ENCODE results near the gene PPIG.
A peak's percentile ranks its signal among the peaks of the same experiment; 100 is the strongest.
"Not testable (repeated sequence)": the region's sequence is repeated elsewhere in the genome, so short reads cannot be mapped to it uniquely, and the experiment has no call there.

Gene PPIG

DNA sequence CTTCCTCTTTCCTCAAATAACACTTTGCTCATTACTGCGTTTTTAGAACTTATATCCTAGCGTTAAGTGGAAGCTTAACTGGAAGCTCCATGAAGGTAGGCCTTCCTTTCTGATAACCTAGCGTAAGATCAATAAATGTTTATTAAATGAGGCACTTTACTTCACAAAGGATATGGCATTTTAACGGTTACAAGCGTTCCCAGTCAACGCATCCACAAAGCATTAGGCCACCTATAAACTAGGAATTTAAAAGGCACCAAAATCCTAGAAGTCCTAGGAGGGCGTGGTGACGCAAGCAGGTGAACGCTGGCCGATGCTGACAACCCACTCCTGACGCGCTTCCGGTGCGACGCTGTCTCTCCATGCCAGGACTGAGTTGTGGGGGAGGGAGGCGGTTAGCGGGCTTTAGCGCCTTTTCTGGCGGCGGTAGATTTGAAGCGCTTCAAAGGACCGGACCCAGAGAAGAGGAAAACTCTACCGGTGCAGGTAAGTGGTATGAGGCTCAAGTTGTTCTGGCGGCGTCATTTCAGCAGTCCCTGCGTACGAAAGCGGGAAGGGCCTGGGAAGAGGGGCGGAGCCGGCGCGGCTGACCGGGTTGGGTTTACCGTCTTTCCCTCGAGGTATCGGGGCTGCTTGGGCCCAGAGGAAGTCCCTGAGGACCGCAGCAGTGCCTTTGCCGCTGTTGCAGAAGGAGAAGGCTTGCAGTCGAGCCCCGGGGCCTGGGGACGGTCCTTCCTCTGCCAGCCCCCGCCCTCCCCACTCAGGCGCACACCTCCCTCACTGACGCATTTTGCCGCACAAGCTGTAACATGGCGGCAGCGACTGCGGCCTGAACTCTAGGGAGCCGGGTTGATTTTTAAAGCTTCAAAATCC lies at the start of gene PPIG:
PPIG (plus strand) TSS at position 347 of the 873 bp plus-strand sequence. CDS start 19,691 bp downstream, outside the sequence.
- peak; percentile 49 to 68 for DNase-seq (ENCODE audit: low read depth in 2 of 2)

DNA sequence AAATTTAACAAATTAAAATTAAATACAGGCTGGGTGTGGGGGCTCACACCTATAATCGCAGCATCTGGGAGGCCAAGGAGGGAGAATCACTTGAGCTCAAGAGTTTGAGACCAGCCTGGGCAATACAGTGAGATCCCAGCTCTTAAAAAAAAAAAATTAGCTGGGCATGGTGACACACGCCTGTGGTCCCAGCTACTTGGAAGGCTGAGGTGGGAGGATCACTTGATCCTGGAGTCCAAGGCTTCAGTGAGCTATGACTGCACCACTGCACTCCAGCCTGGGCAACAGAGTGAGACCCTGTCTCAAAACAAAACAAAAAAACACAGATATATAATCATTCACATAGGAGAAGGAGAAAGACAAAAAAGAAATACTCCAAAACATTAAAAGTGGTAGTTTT lies 44.7 kb upstream of the PPIG start:
- DNase-seq (ENCODE audit: low read depth in 2 of 2): not testable (repeated sequence)

DNA sequence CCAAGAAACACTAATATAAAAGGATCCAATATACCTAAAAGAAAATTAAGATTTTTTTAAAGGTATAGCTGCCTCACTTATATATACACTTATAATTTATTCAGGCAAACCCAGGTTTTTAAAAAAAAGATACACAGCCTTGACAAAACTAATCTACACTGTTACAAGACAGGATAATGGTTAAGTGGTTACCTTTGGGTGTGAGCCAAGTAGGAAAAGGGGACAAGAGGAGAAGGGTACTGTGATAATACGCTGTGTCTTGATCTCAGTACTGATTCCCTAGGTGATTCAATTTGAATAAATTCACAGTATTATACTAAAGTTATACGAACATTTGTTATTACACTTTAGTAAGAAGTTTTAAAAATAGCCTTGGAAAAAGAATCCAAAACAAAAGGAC lies 44.0 kb upstream of the PPIG start:
- no peak for DNase-seq (ENCODE audit: low read depth in 2 of 2)

DNA sequence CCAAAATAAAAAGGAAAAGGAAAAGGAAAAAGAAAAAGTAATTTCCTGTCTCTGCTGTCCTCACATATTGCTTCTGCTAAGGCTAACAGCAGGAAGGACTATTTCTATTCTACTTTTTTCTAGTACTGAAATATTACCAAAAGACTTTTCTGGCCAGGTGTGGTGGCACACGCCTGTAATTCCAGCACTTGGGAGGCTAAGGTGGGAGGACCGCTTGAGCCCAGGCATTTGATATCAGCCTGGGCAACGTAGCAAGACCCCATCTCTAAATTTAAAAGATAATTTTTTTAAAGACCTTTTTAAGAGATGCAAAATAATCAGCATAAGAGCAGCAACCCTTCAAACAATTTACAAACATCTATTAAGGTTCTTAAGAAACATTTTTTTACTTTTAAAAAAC lies 41.7 kb upstream of the PPIG start:
- DNase-seq (ENCODE audit: low read depth in 2 of 2): no peak

DNA sequence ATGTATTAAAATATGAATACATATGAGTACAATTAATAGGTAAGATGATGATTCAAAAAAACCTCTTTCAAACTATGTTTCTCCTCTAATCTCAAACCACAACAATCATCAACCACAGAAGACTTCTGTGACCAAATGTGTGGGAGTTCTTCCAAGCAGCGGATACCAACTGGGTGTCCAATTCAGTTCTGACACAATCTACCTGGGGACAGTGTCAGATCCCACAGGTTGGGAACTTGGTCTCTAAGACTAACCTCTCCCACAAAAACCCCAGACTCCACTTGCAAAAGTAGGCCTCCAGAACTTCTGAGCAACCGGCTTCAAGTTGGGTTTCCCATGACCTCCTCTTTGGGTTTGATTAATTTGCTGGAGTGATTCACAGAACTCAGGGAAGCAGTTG lies 37.4 kb upstream of the PPIG start:
- no peak for DNase-seq (ENCODE audit: low read depth in 2 of 2)

DNA sequence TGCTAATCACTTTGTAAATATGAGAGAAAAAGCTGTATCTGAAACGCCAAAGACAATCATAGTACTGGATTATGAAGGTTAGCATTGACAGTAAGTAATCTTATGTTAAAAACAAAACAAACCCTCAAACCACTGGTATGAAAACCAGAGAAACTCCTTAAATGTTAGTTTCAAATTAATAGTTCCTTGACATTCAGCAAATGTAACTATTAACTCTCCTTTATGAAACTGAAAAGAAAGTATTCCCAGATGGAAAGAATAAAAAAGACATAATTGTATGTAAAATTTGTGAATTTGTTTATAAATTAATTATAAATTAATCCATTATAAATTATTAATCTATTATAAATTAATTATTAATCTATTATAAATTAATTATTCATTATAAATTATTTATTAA lies 22.8 kb upstream of the PPIG start:
- no peak for DNase-seq (ENCODE audit: low read depth in 2 of 2)

DNA sequence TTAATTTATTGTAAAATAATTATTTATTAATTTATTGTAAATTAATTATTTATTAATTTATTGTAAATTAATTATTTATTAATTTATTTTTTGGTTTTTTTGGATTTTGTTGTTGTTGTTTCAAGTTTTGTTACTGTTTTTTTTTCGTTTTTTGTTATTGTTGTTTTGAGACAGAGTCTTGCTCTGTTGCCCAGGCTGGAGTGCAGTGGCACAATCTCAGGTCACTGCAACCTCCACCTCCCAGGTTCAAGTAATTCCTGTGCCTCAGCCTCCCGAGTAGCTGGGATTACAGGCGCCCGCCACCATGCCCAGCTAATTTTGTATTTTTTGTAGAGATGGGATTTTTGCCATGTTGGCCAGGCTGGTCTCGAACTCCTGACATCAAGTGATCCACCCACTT lies 22.1 kb upstream of the PPIG start:
- not testable (repeated sequence) for DNase-seq (ENCODE audit: low read depth in 2 of 2)

DNA sequence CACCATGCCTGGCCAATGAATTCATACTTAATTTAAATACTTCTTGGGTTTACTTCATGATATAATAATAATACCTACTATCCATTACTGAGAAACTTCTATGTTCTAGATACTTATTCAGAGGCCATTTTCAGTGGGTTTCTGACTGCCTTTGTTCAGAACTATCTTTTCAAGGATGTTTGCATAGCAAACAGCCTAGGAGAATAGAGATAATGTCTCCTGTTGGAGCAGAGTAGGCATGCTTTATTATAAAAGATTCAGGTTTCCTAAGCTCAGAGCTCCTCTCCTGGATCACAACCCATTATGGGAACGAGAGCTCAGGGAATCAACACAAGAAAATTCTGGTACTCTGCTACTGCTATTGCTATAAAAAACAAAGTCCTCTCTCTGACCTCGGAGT lies 21.6 kb upstream of the PPIG start:
- no peak for DNase-seq (ENCODE audit: low read depth in 2 of 2)

DNA sequence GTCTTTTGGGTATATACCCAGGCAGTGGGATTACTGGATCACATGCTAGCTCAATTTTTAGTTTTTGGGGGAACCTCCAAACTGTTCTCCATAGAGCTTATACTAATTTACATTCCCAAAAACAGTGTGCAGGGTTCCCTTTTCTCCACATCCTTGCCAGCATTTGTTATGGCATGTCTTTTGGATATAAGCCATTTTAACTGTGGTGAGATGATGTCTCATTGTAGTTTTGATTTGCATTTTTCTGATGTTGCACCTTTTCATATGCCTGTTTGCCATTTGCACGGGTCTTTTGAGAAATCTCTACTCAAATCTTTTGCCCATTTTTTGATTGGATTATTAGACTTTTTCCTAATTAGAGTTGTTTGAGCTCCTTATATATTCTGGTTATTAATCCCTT lies 18.5 kb upstream of the PPIG start:
- no peak for DNase-seq (ENCODE audit: low read depth in 2 of 2)

DNA sequence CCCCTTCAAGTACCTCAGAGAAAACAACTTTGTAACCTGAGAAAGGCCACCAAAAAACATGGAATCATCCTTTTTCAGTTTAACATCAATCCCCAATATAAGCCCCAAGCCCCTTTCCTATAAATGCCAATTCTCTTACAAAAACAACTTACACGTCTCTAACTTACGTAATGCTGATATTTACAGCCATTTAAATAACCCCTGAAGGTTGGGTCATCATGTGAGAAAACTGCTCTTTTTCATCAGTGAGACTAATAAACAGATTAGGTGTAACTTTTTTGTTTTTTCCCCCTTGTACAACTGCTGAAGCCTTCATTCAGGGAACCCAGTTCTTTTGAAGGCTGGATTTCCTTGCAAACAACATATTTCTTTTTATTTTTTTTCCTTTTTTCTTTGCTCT lies 14.2 kb upstream of the PPIG start:
- DNase-seq (ENCODE audit: low read depth in 2 of 2): no peak

DNA sequence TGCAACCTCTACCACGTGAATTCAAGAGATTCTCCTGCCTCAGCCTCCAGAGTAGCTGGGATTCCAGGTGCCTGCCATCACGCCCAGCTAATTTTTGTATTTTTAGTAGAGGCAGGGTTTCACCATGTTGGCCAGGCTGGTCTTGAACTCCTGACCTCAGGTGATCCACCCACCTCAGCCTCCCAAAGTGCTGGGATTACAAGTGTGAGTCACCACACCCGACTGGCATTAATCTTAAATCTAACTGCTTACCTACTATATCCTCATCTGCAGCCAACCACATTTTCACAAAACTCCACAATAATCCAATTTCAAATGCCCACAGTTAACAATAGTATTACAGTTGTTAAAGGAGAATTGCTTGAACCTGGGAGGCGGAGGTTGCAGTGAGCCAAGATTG lies 13.4 kb upstream of the PPIG start:
- not testable (repeated sequence) for DNase-seq (ENCODE audit: low read depth in 2 of 2)

DNA sequence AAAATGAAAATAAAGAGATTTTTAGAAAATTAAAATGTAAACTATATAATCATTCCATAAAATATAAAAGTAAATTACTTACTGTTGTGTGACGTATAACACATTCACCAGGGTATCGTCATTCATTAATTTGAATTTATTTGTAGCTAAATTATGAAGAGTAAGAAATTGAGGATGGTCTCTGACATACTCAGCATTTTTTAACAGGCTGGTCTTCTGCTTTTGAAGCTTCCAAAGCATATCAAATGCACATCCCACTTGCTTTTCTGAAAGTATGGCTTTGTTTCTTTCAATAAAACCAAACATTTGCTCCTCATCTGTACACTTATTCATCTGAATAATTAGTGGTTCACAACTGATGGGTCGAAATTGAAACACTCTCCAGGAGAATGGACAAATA lies 12.6 kb upstream of the PPIG start:
- no peak for DNase-seq (ENCODE audit: low read depth in 2 of 2)

DNA sequence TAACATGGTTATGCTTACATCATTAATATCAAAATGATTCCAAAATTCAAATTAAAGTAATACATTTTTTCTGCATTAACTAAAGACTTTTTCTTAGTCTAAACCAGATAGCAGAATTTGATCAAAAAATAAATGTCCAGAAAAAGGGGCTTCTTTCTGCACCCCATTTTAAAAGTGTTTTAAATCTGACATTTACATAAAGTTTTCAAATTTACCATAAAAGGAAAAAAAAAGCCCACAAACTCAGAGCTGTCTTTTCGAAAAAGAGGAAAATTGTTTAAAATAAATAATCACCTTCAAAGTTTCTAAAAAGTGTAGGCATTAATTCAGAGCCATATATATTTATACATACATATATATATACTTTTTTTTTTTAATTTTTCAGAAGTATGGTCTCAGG lies 12.0 kb upstream of the PPIG start:
- no peak for DNase-seq (ENCODE audit: low read depth in 2 of 2)

DNA sequence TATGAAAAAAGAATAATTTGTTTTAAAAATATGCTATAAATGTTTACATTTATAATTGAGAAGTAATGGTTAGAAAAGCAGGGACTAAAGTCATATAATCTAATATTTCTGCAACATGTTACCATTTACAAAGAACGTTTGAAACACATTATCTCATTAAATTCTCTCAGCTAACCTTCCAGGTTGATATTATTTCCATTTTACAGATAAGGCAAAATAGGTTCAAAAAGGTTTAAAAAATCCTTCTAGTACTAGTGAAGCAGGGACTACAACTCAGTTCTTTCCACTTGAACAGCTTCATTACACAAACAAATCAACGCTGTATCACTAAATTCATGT lies 11.4 kb upstream of the PPIG start:
- no peak for DNase-seq (ENCODE audit: low read depth in 2 of 2)

DNA sequence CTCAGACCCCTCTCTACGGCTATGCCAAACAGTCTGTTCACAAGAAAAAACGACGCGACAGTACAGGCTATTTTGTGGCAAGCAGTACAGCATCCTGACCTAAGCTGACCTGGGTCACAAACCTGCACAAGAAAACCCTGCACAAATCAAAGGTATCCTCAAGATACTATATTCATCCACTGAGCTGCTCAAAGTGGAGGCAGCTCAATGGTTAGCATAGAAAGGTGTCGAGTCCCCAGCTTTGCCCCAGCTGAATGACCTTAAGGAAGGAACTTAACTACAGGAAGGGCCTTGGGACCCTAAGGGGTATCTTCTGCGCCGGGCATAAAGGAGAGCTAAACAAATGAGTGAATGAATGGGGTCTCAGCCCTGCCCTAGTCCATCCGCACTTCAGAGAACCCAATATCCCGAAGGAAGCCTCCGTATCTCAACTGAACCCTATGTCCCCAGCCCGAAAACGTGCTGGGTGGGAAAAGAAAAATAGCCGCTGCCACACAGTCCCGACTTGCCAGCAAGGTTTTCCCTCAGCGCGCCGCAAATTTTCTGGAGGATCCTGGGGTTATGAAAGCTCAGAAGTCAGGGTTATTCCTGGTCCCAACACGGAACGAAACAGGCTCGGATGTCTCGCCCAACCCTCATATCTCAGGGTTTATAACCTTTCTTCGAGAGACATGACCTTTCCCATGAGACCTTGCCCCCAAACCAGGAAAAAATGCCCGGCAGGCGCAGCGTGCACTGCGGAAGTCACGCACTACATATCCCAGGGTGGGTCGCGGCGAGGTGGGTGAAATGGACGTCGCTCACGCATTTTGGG lies 10.8 kb upstream of the PPIG start, which contains the start of gene FASTKD1:
FASTKD1 (minus strand) TSS at position 706 of the 814 bp plus-strand sequence. CDS start 1,836 bp downstream, outside the sequence.
- peak; percentile 51 to 67 for DNase-seq (ENCODE audit: low read depth in 2 of 2)

DNA sequence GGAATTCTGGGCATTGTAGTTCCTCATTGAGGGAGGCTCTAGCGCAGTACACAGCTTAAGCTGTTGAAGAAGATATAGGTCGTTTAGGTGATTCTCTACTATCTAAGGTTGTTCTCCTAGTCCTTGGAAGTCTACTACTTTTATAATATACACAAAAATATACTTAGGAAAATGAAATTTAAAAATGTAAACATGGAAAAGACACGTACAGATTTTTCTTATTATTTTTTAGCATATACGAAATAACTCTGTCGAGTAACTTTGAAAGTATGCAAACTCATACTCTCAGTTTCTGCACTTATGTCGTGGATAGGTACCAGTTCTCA lies 10.2 kb upstream of the PPIG start:
- no peak for DNase-seq (ENCODE audit: low read depth in 2 of 2)

DNA sequence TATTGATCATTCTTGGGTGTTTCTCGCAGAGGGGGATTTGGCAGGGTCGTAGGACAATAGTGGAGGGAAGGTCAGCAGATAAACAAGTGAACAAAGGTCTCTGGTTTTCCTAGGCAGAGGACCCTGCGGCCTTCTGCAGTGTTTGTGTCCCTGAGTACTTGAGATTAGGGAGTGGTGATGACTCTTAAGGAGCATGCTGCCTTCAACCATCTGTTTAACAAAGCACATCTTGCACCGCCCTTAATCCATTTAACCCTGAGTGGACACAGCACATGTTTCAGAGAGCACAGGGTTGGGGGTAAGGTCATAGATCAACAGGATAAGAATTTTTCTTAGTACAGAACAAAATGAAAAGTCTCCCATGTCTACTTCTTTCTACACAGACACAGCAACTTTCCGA lies 9.6 kb upstream of the PPIG start:
- DNase-seq (ENCODE audit: low read depth in 2 of 2): not testable (repeated sequence)

DNA sequence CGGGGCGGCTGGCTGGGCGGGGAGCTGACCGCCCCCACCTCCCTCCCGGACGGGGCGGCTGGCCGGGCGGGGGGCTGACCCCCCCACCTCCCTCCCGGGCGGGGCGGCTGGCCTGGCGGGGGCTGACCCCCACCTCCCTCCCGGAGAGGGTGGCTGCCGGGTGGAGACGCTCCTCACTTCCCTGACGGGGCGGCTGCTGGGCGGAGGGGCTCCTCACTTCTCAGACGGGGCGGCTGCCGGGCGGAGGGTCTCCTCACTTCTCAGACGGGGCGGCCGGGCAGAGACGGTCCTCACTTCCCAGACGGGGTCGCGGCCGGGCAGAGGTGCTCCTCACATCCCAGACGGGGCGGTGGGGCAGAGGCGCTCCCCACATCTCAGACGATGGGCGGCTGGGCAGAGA lies 8.9 kb upstream of the PPIG start:
- not testable (repeated sequence) for DNase-seq (ENCODE audit: low read depth in 2 of 2)

DNA sequence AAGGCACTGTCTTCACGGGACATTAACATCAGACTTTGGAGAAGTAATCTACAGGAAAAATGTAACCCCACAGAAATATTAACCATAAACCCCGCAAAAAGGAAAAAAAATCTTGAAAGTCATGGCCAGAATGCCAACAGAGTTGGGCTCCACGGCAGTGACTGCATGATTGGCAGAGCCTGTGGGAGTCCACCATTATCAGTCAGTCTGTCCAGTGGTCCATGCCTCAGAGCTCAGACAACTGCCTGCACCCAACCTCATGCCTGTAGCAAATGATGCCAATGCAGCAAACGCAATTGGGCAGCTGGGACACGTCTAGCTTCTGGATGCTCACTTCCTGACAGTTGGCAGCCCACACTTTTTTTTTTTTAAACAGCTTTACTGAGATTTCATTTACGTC lies 5.1 kb upstream of the PPIG start:
- DNase-seq (ENCODE audit: low read depth in 2 of 2): no peak

DNA sequence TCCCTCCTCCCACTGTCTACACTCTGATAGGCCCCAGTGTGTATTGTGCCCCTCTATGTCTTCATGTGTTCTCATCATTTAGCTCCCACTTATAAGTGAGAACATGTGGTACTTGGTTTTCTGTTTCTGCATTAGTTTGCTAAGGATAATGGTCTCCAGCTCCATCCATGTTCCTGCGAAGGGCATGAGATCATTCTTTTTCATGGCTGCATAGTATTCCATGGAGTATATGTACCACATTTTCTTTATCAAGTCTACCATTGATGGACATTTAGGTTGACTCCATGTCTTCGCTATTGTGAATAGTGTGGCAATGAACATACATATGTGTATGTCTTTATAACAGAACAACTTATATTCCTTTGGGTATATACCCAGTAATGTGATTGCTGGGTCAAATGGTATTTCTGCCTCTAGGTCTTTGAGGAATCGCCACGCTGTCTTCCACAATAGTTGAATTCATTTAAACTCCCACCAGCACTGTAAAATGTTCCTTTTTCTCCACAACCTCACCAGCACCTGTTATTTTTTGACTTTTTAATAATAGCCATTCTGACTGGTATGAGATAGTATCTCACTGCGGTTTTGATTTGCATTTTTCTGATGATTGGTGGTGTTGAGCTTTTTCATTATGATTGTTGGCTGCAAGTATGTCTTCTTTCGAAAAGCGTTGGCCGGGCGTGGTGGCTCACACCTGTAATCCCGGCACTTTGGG lies 1.4 kb upstream of the PPIG start:
- DNase-seq (ENCODE audit: low read depth in 2 of 2): not testable (repeated sequence)

DNA sequence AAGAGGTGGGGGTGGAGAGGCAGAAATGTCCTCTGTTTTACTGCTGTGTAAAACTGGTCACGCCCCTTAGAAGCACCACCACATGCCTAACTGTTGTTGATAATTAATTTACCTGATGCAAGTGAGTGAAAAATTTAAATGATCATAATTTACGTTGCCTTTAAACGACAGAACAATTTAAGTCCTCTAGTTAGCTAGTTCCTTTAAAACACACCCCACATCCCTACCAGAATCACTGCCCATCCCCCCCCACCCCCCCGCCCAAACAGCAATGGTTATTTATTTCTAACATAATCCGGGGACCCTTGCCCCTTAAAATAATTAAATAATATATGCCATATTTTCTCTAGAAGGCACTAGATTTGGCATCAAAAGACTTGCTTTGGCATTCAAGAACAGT lies 633 bp upstream of the PPIG start:
- DNase-seq (ENCODE audit: low read depth in 2 of 2): no peak

DNA sequence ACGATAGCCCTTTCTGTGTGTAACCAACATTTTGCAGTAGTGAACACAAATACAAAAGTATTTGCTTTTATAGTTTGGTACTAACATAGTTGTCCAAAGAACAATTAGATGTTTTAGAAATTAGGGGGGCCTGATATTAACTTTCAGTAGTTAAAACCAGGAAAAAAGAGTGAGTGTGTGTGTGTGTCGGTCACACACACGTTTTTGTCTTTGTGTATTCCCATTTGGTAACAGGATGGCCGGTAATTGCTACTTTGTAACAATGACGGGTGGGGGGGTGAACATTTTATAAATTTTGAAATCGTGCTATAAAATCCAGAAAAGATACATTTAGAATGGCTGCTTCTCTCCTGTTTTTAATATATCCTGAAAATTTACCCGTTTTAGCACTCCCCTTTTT lies 1.5 kb downstream of the PPIG start:
- no peak for DNase-seq (ENCODE audit: low read depth in 2 of 2)
